Peyer's patch (tissue), 4 donors: ENCODE measurements around the gene COL13A1.

Experiments used
- CTCF ChIP-seq, 6 experiments: fragments of 450-650 bp in 4 of 6; fragments of 200-600 bp in 2 of 6; sonication (generic) in 1 of 6; IDR thresholded peaks; one replicate each; pipeline ENCODE4 v1.5.1; 2017 to 2019; ENCODE audit warnings: antibody characterized with exemption in 6 of 6, mild to moderate bottlenecking in 3 of 6, moderate library complexity in 1 of 6
- POLR2A ChIP-seq, 2 donors: fragments of 450-650 bp; IDR thresholded peaks; one replicate each; pipeline ENCODE4 v1.5.1; 2017; ENCODE audit warnings: antibody characterized with exemption in 2 of 2, mild to moderate bottlenecking in 2 of 2, moderate library complexity in 2 of 2

GRCh38 chr10:69801094-69801433, 642 bp upstream of the COL13A1 start:
- TF ChIP-seq CTCF (IDR thresholded peaks at IDR 0.05) (peak in 5 of 6 experiments; percentile 25 to 33 (median 31)), POLR2A (IDR thresholded peaks at IDR 0.05) (no peak)
